Liver (tissue), 2 donors: ENCODE data around the gene CYREN.

Source experiments
- CTCF ChIP-seq: fragments of 150-350 bp; IDR thresholded peaks from 2 replicates; pipeline ENCODE4 v1.5.1; 2017; ENCODE audit warnings: improper control_type of control experiment, low read depth, low read length; ENCODE audit not compliant: missing input control
- YY1 ChIP-seq: IDR thresholded peaks from 2 replicates; pipeline ENCODE4 v1.6.1; 2016; ENCODE audit warnings: antibody characterized with exemption, mild to moderate bottlenecking
- donor health status: healthy.

GRCh38 chr7:135184254-135184841, 13.8 kb upstream of the CYREN start:
- TF ChIP-seq YY1 (no peak), CTCF (no peak)
